Activated CD8-positive, alpha-beta memory T cell treated with anti-CD3 and anti-CD28 coated beads, Interleukin-2, amount 50 U/mL, for 24 hours (primary cell): ENCODE data around the gene ANKIB1.

Experiments
- DNase-seq: peaks from one replicate; pipeline ENCODE4 v3.0.0-alpha.2; 2020; ENCODE audit errors: extremely low read depth

ANKIB1 gene

GRCh38 chr7:92268921-92269320 lies 23.1 kb downstream of the ANKIB1 start:
- no peak for DNase-seq

- DNase-seq: no peak
Observed at GRCh38 chr7:92275327-92275726, 29.6 kb downstream of the ANKIB1 start.

GRCh38 chr7:92276460-92276864 lies 30.7 kb downstream of the ANKIB1 start:
- no peak for DNase-seq

DNA sequence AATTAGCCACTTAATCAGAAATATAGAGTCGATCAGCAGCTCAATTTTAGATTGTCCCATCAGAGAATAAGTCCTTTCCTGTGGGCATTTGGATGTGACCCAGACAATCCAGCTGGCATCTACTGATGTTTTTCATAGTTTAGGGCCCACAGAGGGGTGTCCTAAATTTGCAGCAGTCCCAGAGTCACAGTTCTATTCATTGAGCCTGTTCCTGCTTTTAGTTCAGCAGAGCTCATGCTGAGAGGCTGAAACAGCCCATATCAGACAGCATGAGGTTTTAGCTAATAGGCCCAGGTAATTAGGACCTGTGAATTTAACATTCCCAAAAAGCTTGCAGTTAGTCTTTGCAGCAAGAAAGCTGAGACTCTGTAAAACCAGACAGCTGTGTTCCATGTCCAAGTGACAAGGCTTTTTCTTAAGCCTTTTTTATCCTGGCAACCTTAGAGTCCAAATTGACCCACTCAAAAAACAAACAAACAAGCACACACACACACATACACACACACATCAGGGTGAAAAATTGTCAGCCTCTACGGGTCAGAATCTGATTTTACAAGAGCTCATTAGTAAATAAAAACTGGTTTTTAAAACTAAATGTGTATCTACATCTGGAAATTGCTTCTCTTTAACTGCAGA lies 33.7 kb downstream of the ANKIB1 start:
- no peak for DNase-seq

DNA sequence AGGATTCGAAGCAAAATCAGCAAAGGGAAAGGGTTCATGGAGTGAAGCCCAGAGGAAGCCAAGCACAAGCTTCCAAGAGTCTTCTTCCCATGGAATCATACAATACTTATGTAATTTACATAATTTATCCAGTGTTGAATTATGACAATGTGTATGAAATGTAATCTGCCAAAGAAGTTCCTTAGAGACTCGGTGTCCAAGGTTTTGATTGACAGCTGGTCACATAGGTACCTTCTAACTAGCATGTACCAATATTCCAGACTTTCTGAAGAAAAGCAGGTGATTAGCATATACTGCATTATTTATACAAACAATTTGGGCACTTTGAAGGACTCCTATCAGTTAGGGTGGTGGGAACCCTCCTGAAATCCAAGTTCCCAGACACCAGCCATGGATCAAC lies 35.3 kb downstream of the ANKIB1 start:
- no peak for DNase-seq

DNA sequence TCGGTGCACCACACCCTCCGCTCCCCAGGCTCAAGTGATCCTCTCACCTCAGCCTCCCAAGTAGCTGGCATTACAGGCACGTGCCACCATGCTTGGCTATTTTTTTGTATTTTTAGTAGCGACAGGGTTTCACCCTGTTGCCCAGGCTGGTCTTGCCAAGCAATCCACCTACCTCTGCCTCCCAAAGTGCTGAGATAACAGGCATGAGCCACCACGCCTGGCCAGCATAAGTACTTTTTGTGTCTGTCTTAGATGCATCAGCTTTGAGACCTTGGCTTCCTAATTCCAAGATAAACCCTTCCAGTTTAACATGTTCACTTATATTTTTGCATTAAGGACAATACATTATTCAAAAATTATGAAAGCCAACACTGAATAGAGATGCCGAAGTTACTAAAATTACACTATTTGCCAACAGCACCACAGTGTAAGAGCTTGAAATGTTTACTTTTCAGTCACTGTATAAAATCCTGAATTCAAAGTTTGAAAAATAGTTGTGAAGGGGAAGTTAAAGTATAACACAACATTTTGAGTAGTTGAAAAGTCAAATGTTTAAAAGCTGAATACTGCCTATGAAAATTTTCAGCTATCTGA lies 36.5 kb downstream of the ANKIB1 start:
- no peak for DNase-seq

GRCh38 chr7:92282930-92283329 lies 37.2 kb downstream of the ANKIB1 start:
- DNase-seq: no peak

- no peak for DNase-seq
Observed at GRCh38 chr7:92289321-92289720, 43.5 kb downstream of the ANKIB1 start.

DNA sequence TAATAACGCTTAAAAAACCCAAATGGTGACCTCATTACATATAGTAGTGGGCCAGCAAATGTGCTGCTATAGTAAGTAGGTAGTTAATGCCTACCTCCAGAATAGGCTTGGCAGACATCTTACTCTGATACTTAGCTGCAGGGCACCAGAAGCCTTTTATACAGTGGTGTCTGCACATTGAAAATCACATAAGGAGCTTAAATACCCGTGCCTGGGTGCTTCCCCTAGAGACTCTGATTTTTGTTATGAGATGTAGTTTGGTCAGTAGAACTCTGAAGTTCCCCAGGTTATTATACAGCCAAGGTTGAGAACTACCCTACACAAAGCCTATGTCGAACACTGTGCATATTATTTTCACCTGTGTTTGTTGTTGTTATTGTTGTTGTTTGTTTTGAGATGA lies 47.2 kb downstream of the ANKIB1 start:
- DNase-seq: no peak

GRCh38 chr7:92293896-92294590 lies 48.3 kb downstream of the ANKIB1 start:
- no peak for DNase-seq

DNA sequence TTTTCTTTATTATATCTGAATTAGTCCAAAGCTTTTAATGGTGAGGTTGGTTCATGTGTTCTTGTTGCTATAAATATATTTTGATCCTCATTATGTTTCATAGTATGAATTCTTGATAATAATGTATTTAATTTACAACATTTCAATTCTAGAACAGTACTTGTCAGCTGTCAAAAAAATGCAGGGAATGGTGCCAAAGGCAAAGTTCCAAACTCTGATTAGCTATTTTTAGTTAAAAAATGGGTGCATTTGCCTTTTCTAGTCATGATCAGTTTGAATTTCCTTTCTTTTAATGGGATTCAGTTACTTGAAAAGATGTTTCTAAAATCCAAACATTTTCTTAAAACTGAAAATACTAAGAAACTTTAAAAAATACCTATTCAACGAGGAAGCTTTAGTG lies 49.6 kb downstream of the ANKIB1 start:
- no peak for DNase-seq

GRCh38 chr7:92296235-92296634 lies 50.5 kb downstream of the ANKIB1 start:
- DNase-seq: no peak

GRCh38 chr7:92296880-92297445 lies 51.2 kb downstream of the ANKIB1 start:
- no peak for DNase-seq

DNA sequence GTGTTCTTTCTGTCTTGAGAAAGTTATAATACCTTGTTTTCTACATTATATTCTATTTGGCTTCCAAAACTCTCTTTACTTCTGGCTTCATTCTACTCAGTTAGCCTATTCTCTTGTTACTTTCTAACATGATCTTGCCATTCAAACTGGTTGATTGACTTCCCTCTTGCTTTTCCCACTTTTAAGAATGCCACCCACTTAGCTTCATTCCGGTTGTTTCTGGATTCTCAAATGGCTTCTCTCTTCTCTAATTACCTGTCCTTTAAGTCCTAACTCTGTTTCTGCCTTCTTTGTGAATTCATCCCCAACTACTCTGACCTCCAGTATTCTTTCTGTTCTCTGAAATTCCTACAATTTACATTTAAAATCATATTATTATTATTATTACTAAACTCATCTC lies 52.0 kb downstream of the ANKIB1 start:
- DNase-seq: no peak

- DNase-seq: no peak
Observed at GRCh38 chr7:92303761-92304160, 58.0 kb downstream of the ANKIB1 start.

- no peak for DNase-seq
Observed at GRCh38 chr7:92304406-92304893, 58.7 kb downstream of the ANKIB1 start.

GRCh38 chr7:92306153-92306552 lies 60.4 kb downstream of the ANKIB1 start:
- no peak for DNase-seq

DNA sequence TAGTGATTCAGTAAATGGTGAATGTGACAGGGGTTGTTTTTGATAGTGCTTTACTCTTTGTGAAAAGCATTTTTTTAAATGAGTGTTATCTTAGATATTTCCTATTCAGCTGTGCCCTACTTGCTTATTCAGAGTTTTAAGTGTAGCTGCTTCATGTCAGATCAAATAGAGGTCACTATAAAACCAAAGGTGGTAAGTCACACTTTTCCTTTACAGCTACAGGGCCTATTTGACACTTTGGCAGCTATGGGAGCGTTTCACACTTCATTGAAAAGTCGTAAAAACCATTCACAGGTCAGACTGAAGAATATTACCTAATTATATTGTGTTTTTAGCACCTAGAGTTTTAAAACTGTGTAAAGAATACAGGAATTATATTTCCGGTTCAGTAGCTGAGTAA lies 67.3 kb downstream of the ANKIB1 start:
- DNase-seq: no peak

DNA sequence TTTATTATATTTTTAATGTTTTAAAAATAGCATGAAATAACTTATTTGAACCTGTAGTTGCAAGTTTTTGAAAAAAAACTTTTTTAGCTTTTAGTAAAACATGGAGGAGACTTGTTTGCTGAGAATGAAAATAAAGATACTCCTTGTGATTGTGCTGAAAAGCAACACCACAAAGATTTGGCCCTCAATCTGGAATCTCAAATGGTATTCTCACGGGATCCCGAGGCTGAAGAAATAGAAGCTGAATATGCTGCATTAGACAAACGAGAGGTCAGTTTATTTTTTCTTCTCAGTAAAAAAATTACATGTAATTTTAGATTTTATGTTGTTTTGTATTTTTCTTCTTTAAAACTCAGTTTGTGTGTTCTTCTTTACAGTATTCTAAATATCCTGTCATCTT lies 73.5 kb downstream of the ANKIB1 start:
- no peak for DNase-seq

- no peak for DNase-seq
Observed at GRCh38 chr7:92325173-92325572, 79.4 kb downstream of the ANKIB1 start.

GRCh38 chr7:92325858-92326257 lies 80.1 kb downstream of the ANKIB1 start:
- no peak for DNase-seq

DNA sequence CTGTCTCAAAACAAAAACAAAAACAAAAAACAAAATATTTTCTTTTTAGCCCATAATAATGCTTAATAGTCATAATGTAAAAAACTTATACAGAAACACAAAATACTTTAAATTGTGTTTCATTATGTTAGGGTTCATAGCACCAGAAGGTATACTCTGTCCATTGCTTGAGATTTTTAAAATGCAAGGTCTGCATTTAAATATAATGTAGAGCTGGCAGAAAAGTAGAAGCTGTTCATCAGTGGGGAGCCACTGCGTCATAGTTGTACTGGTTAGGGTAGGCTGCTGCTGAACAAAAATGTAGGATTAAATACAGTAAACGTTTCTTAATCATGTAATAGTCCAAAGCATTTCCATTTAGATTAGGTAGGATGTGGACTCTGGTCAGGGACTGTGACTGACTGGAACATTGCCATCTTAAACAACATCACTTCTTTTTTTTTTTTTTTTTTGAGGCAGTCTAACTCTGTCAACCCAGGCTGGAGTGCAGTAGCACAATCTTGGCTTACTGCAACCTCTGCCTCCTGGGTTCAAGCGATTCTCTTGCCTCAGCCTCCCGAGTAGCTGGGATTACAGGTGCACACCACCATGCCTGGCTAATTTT lies 85.2 kb downstream of the ANKIB1 start:
- no peak for DNase-seq
